ENCODE data around the gene ATXN1.
A peak's percentile ranks its signal among the peaks of the same experiment; 100 is the strongest.

The ATXN1 gene

GRCh38 chr6:16346831-16347230 is 414.4 kb downstream of the ATXN1 start:
- Histone ChIP-seq H3K4me1 (ENCODE audit: control insufficient read depth, low read depth, low read length) (no peaks in the 10 kb centered on the region), H3K56ac (ENCODE audit: low read length) (no peak overlapping the region), H3K36me3 (ENCODE audit: control insufficient read depth, insufficient read depth, low read length) (no peaks in the 10 kb centered on the region), H3K18ac (ENCODE audit: low read length) (no peak overlapping the region), H4K8ac (ENCODE audit: low read depth, low read length) (no peak overlapping the region), H3K4me2 (ENCODE audit: low read length) (no peak overlapping the region), H2AK5ac (ENCODE audit: low read length) (no peak overlapping the region), H3K4ac (ENCODE audit: low read depth, low read length) (no peak overlapping the region), H3K4me3 (ENCODE audit: low read length) (no peak overlapping the region), H2BK15ac (replicated peaks; ENCODE audit: low read depth) (no peak overlapping the region), H4K5ac (ENCODE audit: low read length) (no peak overlapping the region), H3K27me3 (ENCODE audit: insufficient read depth, low read length, poor library complexity) (no peaks in the 10 kb centered on the region), H3K23ac (ENCODE audit: low read length) (no peak overlapping the region), H2BK120ac (ENCODE audit: low read depth, low read length) (no peak overlapping the region), H2BK5ac (ENCODE audit: low read length) (no peak overlapping the region), H3K79me2 (ENCODE audit: control insufficient read depth, insufficient read depth, low read length) (no peaks in the 10 kb centered on the region), H3K79me1 (ENCODE audit: low read length) (no peaks in the 10 kb centered on the region), H3K27ac (ENCODE audit: low read depth, low read length) (no peak overlapping the region), H3K9ac (ENCODE audit: low read length) (no peak overlapping the region)
- no peak for DNase-seq
- WGBS (ENCODE audit: extremely low coverage, insufficient coverage, low lambda C conversion rate) = no CpG with 5 or more reads among the region's 32 CpGs

- Histone ChIP-seq H3K18ac (ENCODE audit: low read length) (no peak overlapping the region), H3K4me3 (ENCODE audit: low read length) (no peak overlapping the region), H2BK120ac (ENCODE audit: low read depth, low read length) (no peak overlapping the region), H3K9ac (ENCODE audit: low read length) (no peak overlapping the region), H3K56ac (ENCODE audit: low read length) (no peak overlapping the region), H4K5ac (ENCODE audit: low read length) (no peak overlapping the region), H2AK5ac (ENCODE audit: low read length) (no peak overlapping the region), H3K4me2 (ENCODE audit: low read length) (no peak overlapping the region), H3K4me1 (ENCODE audit: control insufficient read depth, low read depth, low read length) (no peaks in the 10 kb centered on the region), H3K27ac (ENCODE audit: low read depth, low read length) (no peak overlapping the region), H2BK15ac (replicated peaks; ENCODE audit: low read depth) (no peak overlapping the region), H3K4ac (ENCODE audit: low read depth, low read length) (no peak overlapping the region), H3K23ac (ENCODE audit: low read length) (no peak overlapping the region), H2BK5ac (ENCODE audit: low read length) (no peak overlapping the region), H4K8ac (ENCODE audit: low read depth, low read length) (no peak overlapping the region), H3K36me3 (ENCODE audit: control insufficient read depth, insufficient read depth, low read length) (no peaks in the 10 kb centered on the region), H3K79me2 (ENCODE audit: control insufficient read depth, insufficient read depth, low read length) (no peaks in the 10 kb centered on the region), H3K79me1 (ENCODE audit: low read length) (no peaks in the 10 kb centered on the region), H3K27me3 (ENCODE audit: insufficient read depth, low read length, poor library complexity) (no peaks in the 10 kb centered on the region)
- peak; percentile 49 for DNase-seq
- no CpG with 5 or more reads among the region's 16 CpGs for WGBS (ENCODE audit: extremely low coverage, insufficient coverage, low lambda C conversion rate)
Measured at GRCh38 chr6:16345449-16346330, 415.6 kb downstream of the ATXN1 start.

GRCh38 chr6:16344756-16345155 is 416.5 kb downstream of the ATXN1 start:
- Histone ChIP-seq H2BK120ac (ENCODE audit: low read depth, low read length) (no peak overlapping the region), H3K36me3 (ENCODE audit: control insufficient read depth, insufficient read depth, low read length) (no peaks in the 10 kb centered on the region), H3K79me1 (ENCODE audit: low read length) (no peaks in the 10 kb centered on the region), H3K4me2 (ENCODE audit: low read length) (no peak overlapping the region), H3K27me3 (ENCODE audit: insufficient read depth, low read length, poor library complexity) (no peaks in the 10 kb centered on the region), H2BK5ac (ENCODE audit: low read length) (no peak overlapping the region), H3K23ac (ENCODE audit: low read length) (no peak overlapping the region), H3K27ac (ENCODE audit: low read depth, low read length) (no peak overlapping the region), H3K4me1 (ENCODE audit: control insufficient read depth, low read depth, low read length) (no peaks in the 10 kb centered on the region), H3K4ac (ENCODE audit: low read depth, low read length) (no peak overlapping the region), H3K18ac (ENCODE audit: low read length) (no peak overlapping the region), H4K8ac (ENCODE audit: low read depth, low read length) (no peak overlapping the region), H3K79me2 (ENCODE audit: control insufficient read depth, insufficient read depth, low read length) (no peaks in the 10 kb centered on the region), H3K9ac (ENCODE audit: low read length) (no peak overlapping the region), H4K5ac (ENCODE audit: low read length) (no peak overlapping the region), H3K4me3 (ENCODE audit: low read length) (no peak overlapping the region), H2AK5ac (ENCODE audit: low read length) (no peak overlapping the region), H3K56ac (ENCODE audit: low read length) (no peak overlapping the region), H2BK15ac (replicated peaks; ENCODE audit: low read depth) (no peak overlapping the region)
- DNase-seq = no peak
- WGBS (ENCODE audit: extremely low coverage, insufficient coverage, low lambda C conversion rate) = no CpG with 5 or more reads among the region's 6 CpGs

DNA sequence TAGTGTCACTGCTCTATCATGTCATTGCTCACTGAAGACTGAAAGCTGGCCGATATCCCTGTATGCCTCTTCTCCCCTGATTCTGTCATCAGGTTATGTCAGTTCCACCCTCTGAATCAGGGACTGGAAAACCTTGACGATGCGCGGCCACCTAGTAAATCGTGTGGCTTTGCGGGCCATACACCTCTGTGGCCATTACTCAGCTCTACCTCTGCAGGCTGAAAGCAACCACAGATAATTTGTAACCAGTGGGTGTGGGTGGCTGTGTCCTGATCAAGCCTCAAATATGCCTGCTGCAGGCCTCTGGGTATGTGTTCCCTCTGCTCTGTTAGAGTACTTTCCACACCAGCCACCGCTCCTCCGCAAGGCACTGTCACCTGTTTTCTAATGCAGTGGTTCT is 417.7 kb downstream of the ATXN1 start:
- H2BK5ac ChIP-seq (ENCODE audit: low read length) = no peak overlapping the region
- H3K27me3 ChIP-seq (ENCODE audit: insufficient read depth, low read length, poor library complexity) = no peaks in the 10 kb centered on the region
- no peak overlapping the region for H4K8ac ChIP-seq (ENCODE audit: low read depth, low read length)
- no peak overlapping the region for H3K4ac ChIP-seq (ENCODE audit: low read depth, low read length)
- H3K9ac ChIP-seq (ENCODE audit: low read length) = no peak overlapping the region
- H2AK5ac ChIP-seq (ENCODE audit: low read length) = no peak overlapping the region
- H3K79me1 ChIP-seq (ENCODE audit: low read length) = no peaks in the 10 kb centered on the region
- no peak overlapping the region for H3K56ac ChIP-seq (ENCODE audit: low read length)
- H3K27ac ChIP-seq (ENCODE audit: low read depth, low read length) = no peak overlapping the region
- no peaks in the 10 kb centered on the region for H3K36me3 ChIP-seq (ENCODE audit: control insufficient read depth, insufficient read depth, low read length)
- H3K4me3 ChIP-seq (ENCODE audit: low read length) = no peak overlapping the region
- DNase-seq = no peak
- no peak overlapping the region for H3K4me2 ChIP-seq (ENCODE audit: low read length)
- H3K4me1 ChIP-seq (ENCODE audit: control insufficient read depth, low read depth, low read length) = no peaks in the 10 kb centered on the region
- H2BK120ac ChIP-seq (ENCODE audit: low read depth, low read length) = no peak overlapping the region
- H3K23ac ChIP-seq (ENCODE audit: low read length) = no peak overlapping the region
- H3K18ac ChIP-seq (ENCODE audit: low read length) = no peak overlapping the region
- no CpG with 5 or more reads among the region's 8 CpGs for WGBS (ENCODE audit: extremely low coverage, insufficient coverage, low lambda C conversion rate)
- no peak overlapping the region for H2BK15ac ChIP-seq (replicated peaks; ENCODE audit: low read depth)
- no peaks in the 10 kb centered on the region for H3K79me2 ChIP-seq (ENCODE audit: control insufficient read depth, insufficient read depth, low read length)
- no peak overlapping the region for H4K5ac ChIP-seq (ENCODE audit: low read length)

GRCh38 chr6:16339265-16339587 is 422.0 kb downstream of the ATXN1 start:
- Histone ChIP-seq H3K9ac (ENCODE audit: low read length) (no peak overlapping the region), H3K4ac (ENCODE audit: low read depth, low read length) (no peak overlapping the region), H4K8ac (ENCODE audit: low read depth, low read length) (no peak overlapping the region), H3K4me1 (ENCODE audit: control insufficient read depth, low read depth, low read length) (no peaks in the 10 kb centered on the region), H3K36me3 (ENCODE audit: control insufficient read depth, insufficient read depth, low read length) (no peaks in the 10 kb centered on the region), H2BK5ac (ENCODE audit: low read length) (no peak overlapping the region), H3K23ac (ENCODE audit: low read length) (no peak overlapping the region), H3K56ac (ENCODE audit: low read length) (no peak overlapping the region), H3K18ac (ENCODE audit: low read length) (no peak overlapping the region), H3K4me3 (ENCODE audit: low read length) (no peak overlapping the region), H2AK5ac (ENCODE audit: low read length) (no peak overlapping the region), H2BK15ac (replicated peaks; ENCODE audit: low read depth) (no peak overlapping the region), H3K27me3 (ENCODE audit: insufficient read depth, low read length, poor library complexity) (no peaks in the 10 kb centered on the region), H4K5ac (ENCODE audit: low read length) (no peak overlapping the region), H3K4me2 (ENCODE audit: low read length) (no peak overlapping the region), H3K79me2 (ENCODE audit: control insufficient read depth, insufficient read depth, low read length) (no peaks in the 10 kb centered on the region), H3K27ac (ENCODE audit: low read depth, low read length) (no peak overlapping the region), H2BK120ac (ENCODE audit: low read depth, low read length) (no peak overlapping the region), H3K79me1 (ENCODE audit: low read length) (no peaks in the 10 kb centered on the region)
- WGBS (ENCODE audit: extremely low coverage, insufficient coverage, low lambda C conversion rate) = no CpG with 5 or more reads among the region's 3 CpGs
- no peak for DNase-seq
